ENCODE data around the gene OPRM1.

Gene OPRM1

GRCh38 chr6:154106251-154106650 is 67.2 kb downstream of the OPRM1 start:
- Histone ChIP-seq H3K36me3 (ENCODE audit: control insufficient read depth in 5 of 5, insufficient read depth in 5 of 5, low read length in 5 of 5) (no peaks in the 10 kb centered on the region), H3K27ac (ENCODE audit: low read depth, low read length) (no peak overlapping the region), H3K27me3 (ENCODE audit: control insufficient read depth in 5 of 5, insufficient read depth in 4 of 5, low read length in 5 of 5) (no peaks in the 10 kb centered on the region), H3K9ac (ENCODE audit: low read length in 5 of 5) (no peak overlapping the region), H3K4me3 (ENCODE audit: low read depth in 1 of 5, low read length in 5 of 5) (no peak overlapping the region), H3K4me1 (ENCODE audit: control insufficient read depth in 5 of 5, insufficient read depth in 5 of 5, low read length in 5 of 5) (no peaks in the 10 kb centered on the region), H3K9me3 (ENCODE audit: control insufficient read depth in 5 of 5, low read length in 5 of 5) (no peaks in the 10 kb centered on the region)

GRCh38 chr6:154111025-154111424 is 72.0 kb downstream of the OPRM1 start:
- Histone ChIP-seq H3K4me3 (ENCODE audit: low read depth in 1 of 5, low read length in 5 of 5) (no peak overlapping the region), H3K27me3 (ENCODE audit: control insufficient read depth in 5 of 5, insufficient read depth in 4 of 5, low read length in 5 of 5) (no peaks in the 10 kb centered on the region), H3K9ac (ENCODE audit: low read length in 5 of 5) (no peak overlapping the region), H3K36me3 (ENCODE audit: control insufficient read depth in 5 of 5, insufficient read depth in 5 of 5, low read length in 5 of 5) (no peaks in the 10 kb centered on the region), H3K27ac (ENCODE audit: low read depth, low read length) (no peak overlapping the region), H3K4me1 (ENCODE audit: control insufficient read depth in 5 of 5, insufficient read depth in 5 of 5, low read length in 5 of 5) (no peaks in the 10 kb centered on the region), H3K9me3 (ENCODE audit: control insufficient read depth in 5 of 5, low read length in 5 of 5) (no peaks in the 10 kb centered on the region)

GRCh38 chr6:154112181-154112809 is 73.3 kb downstream of the OPRM1 start:
- no peaks in the 10 kb centered on the region for H3K27me3 ChIP-seq (ENCODE audit: control insufficient read depth in 5 of 5, insufficient read depth in 4 of 5, low read length in 5 of 5)
- no peaks in the 10 kb centered on the region for H3K9me3 ChIP-seq (ENCODE audit: control insufficient read depth in 5 of 5, low read length in 5 of 5)
- no peak overlapping the region for H3K27ac ChIP-seq (ENCODE audit: low read depth, low read length)
- no peaks in the 10 kb centered on the region for H3K36me3 ChIP-seq (ENCODE audit: control insufficient read depth in 5 of 5, insufficient read depth in 5 of 5, low read length in 5 of 5)
- H3K4me1 ChIP-seq (ENCODE audit: control insufficient read depth in 5 of 5, insufficient read depth in 5 of 5, low read length in 5 of 5): no peaks in the 10 kb centered on the region
- no peak overlapping the region for H3K4me3 ChIP-seq (ENCODE audit: low read depth in 1 of 5, low read length in 5 of 5)
- H3K9ac ChIP-seq (ENCODE audit: low read length in 5 of 5): no peak overlapping the region

DNA sequence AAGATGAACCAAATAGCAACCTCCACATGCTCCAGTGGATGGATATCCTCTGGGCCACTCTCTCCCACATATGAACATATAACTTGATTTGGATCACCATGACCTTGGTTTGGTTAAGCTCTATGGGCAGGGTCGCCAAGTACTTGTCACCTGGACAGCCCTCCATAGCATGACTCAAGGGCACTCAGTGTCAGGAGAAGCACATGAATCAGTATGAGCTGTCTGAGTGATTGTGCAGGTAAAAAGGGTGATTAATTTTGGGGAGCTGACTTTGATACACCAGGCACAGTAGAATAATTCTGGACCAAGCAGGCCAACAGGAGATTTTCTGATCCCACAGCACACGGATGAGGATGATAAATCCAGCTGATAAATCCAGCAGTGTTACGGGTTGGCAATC is 74.4 kb downstream of the OPRM1 start:
- H3K36me3 ChIP-seq (ENCODE audit: control insufficient read depth in 5 of 5, insufficient read depth in 5 of 5, low read length in 5 of 5): no peaks in the 10 kb centered on the region
- H3K4me3 ChIP-seq (ENCODE audit: low read depth in 1 of 5, low read length in 5 of 5): no peak overlapping the region
- no peaks in the 10 kb centered on the region for H3K4me1 ChIP-seq (ENCODE audit: control insufficient read depth in 5 of 5, insufficient read depth in 5 of 5, low read length in 5 of 5)
- H3K9ac ChIP-seq (ENCODE audit: low read length in 5 of 5): no peak overlapping the region
- H3K27me3 ChIP-seq (ENCODE audit: control insufficient read depth in 5 of 5, insufficient read depth in 4 of 5, low read length in 5 of 5): no peaks in the 10 kb centered on the region
- no peaks in the 10 kb centered on the region for H3K9me3 ChIP-seq (ENCODE audit: control insufficient read depth in 5 of 5, low read length in 5 of 5)
- H3K27ac ChIP-seq (ENCODE audit: low read depth, low read length): no peak overlapping the region

DNA sequence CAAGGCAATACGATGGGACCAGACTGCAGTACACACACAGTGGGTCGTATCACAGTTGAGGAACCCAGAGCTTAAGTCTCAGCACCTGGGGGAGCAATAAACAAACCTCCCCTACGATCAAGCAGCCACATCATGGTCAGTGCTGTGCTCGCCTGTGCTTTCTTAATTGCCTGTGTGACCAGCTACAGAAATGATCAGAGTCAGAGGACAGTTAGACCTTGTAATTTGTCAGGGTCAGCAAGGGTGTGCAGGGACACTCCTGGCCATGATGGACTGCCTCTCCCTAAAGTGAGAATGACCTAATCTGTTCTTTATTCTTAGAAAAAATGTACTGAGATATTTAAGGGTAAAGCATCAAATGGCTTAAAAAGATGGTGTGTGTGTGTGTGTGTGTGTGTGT is 78.4 kb downstream of the OPRM1 start:
- H3K36me3 ChIP-seq (ENCODE audit: control insufficient read depth in 5 of 5, insufficient read depth in 5 of 5, low read length in 5 of 5): no peaks in the 10 kb centered on the region
- no peaks in the 10 kb centered on the region for H3K4me1 ChIP-seq (ENCODE audit: control insufficient read depth in 5 of 5, insufficient read depth in 5 of 5, low read length in 5 of 5)
- no peaks in the 10 kb centered on the region for H3K9me3 ChIP-seq (ENCODE audit: control insufficient read depth in 5 of 5, low read length in 5 of 5)
- H3K9ac ChIP-seq (ENCODE audit: low read length in 5 of 5): no peak overlapping the region
- H3K4me3 ChIP-seq (ENCODE audit: low read depth in 1 of 5, low read length in 5 of 5): no peak overlapping the region
- no peaks in the 10 kb centered on the region for H3K27me3 ChIP-seq (ENCODE audit: control insufficient read depth in 5 of 5, insufficient read depth in 4 of 5, low read length in 5 of 5)
- H3K27ac ChIP-seq (ENCODE audit: low read depth, low read length): no peak overlapping the region

DNA sequence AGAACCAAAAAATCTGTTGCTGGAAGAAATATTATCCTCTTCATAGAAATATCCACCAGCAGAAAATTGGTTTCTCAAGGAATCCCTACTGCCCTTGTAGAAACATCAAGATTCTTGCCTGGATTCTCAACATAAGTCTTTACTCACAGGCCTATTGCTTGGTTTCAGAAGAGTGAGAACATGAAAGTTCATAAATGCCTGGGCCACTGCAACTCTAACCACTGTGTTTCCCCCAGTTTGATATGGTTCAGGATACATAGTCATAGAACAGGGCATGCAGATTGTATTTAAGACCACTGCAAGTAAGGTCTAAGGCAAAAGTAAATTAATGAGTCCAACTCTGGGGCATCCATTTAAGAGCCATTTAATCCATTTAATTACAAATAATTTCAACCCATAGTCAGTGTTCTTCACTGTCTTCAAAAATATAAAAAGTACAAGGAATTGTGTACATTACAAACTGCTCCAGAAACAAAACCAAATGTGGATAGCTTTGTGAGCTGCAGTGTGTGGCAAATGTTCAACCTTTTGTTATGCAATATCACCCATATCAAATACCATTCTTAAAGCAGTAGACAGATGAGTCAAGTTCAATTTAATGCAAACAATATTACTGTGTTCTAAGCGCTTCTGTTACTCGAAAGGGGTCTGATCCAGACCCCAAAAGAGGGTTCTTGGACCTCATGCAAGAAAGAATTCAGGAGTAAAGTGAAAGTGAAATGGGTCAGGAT is 83.3 kb downstream of the OPRM1 start:
- H3K27me3 ChIP-seq (ENCODE audit: control insufficient read depth in 5 of 5, insufficient read depth in 4 of 5, low read length in 5 of 5): no peaks in the 10 kb centered on the region
- no peak overlapping the region for H3K27ac ChIP-seq (ENCODE audit: low read depth, low read length)
- H3K9me3 ChIP-seq (ENCODE audit: control insufficient read depth in 5 of 5, low read length in 5 of 5): no peaks in the 10 kb centered on the region
- no peak overlapping the region for H3K9ac ChIP-seq (ENCODE audit: low read length in 5 of 5)
- no peak overlapping the region for H3K4me3 ChIP-seq (ENCODE audit: low read depth in 1 of 5, low read length in 5 of 5)
- H3K4me1 ChIP-seq (ENCODE audit: control insufficient read depth in 5 of 5, insufficient read depth in 5 of 5, low read length in 5 of 5): no peaks in the 10 kb centered on the region
- no peaks in the 10 kb centered on the region for H3K36me3 ChIP-seq (ENCODE audit: control insufficient read depth in 5 of 5, insufficient read depth in 5 of 5, low read length in 5 of 5)

DNA sequence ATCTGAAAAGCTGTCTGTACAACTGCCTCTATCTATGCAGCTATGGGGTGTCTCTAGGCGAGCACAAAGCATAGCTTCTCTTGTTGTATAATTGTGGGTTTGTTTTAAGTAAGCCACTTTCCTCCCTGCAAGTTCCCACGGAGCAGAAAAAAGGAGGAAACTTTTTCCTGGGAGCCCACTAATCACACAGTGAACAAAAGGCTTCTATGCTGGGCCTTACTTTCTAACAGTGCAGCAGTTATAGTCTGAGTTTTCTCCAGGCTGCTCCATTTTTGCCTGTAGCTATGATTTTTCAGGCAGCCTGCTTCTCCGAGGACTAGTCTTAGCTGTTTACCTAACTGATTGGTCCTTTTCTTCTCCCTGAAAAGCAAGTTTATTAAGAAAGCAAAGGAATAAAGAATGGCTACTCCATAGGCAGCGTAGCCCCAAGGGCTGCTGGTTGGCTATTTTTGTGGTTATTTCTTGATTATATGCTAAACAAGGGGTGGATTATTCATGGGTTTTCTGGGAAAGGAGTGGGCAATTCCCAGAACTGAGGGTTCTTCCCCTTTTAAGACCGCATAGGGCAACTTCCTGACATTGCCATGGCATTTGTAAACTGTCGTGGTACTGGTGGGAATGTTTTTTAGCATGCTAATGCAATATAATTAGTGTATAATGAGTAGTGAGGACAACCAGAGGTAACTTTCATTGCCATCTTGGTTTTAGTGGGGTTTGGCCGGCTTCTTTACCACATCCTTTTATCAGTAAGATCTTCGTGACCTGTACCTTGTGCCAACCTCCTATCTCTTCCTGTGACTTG is 84.3 kb downstream of the OPRM1 start:
- Histone ChIP-seq H3K36me3 (ENCODE audit: control insufficient read depth in 5 of 5, insufficient read depth in 5 of 5, low read length in 5 of 5) (no peaks in the 10 kb centered on the region), H3K27ac (ENCODE audit: low read depth, low read length) (no peak overlapping the region)

DNA sequence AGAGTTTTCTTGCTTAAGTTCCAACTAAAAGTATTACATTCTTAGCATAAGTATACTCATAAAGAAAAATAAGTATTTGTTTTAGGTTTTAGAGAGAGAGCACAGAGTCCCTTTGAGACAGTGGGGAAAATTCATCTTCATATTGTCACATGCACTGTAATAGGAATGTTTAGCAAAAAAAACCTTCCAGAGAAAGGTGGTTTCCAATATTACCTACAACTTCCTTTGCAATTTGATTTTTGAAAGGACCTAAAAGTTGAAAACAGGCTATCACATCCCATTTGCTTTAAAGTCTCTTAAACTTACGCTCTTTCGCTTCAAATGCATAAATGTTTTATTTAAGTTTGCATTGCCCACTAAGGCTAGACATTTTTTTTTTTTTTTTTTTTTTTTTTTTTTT is 86.4 kb downstream of the OPRM1 start:
- Histone ChIP-seq H3K27ac (ENCODE audit: low read depth, low read length) (no peak overlapping the region), H3K9me3 (ENCODE audit: control insufficient read depth in 5 of 5, low read length in 5 of 5) (no peaks in the 10 kb centered on the region), H3K27me3 (ENCODE audit: control insufficient read depth in 5 of 5, insufficient read depth in 4 of 5, low read length in 5 of 5) (no peaks in the 10 kb centered on the region)

More for the DNA sequence above, 84.3 kb downstream of the OPRM1 start:
- Histone ChIP-seq H3K4me3 (ENCODE audit: low read depth in 1 of 5, low read length in 5 of 5) (no peak overlapping the region), H3K9ac (ENCODE audit: low read length in 5 of 5) (no peak overlapping the region), H3K9me3 (ENCODE audit: control insufficient read depth in 5 of 5, low read length in 5 of 5) (no peaks in the 10 kb centered on the region), H3K4me1 (ENCODE audit: control insufficient read depth in 5 of 5, insufficient read depth in 5 of 5, low read length in 5 of 5) (no peaks in the 10 kb centered on the region), H3K27me3 (ENCODE audit: control insufficient read depth in 5 of 5, insufficient read depth in 4 of 5, low read length in 5 of 5) (no peaks in the 10 kb centered on the region)

GRCh38 chr6:154127657-154128056 is 88.6 kb downstream of the OPRM1 start:
- Histone ChIP-seq H3K27ac (ENCODE audit: low read depth, low read length) (no peak overlapping the region), H3K27me3 (ENCODE audit: control insufficient read depth in 5 of 5, insufficient read depth in 4 of 5, low read length in 5 of 5) (no peaks in the 10 kb centered on the region), H3K4me1 (ENCODE audit: control insufficient read depth in 5 of 5, insufficient read depth in 5 of 5, low read length in 5 of 5) (no peaks in the 10 kb centered on the region), H3K9me3 (ENCODE audit: control insufficient read depth in 5 of 5, low read length in 5 of 5) (no peaks in the 10 kb centered on the region), H3K4me3 (ENCODE audit: low read depth in 1 of 5, low read length in 5 of 5) (no peak overlapping the region), H3K9ac (ENCODE audit: low read length in 5 of 5) (no peak overlapping the region), H3K36me3 (ENCODE audit: control insufficient read depth in 5 of 5, insufficient read depth in 5 of 5, low read length in 5 of 5) (no peaks in the 10 kb centered on the region)

More for the DNA sequence above, 86.4 kb downstream of the OPRM1 start:
- Histone ChIP-seq H3K36me3 (ENCODE audit: control insufficient read depth in 5 of 5, insufficient read depth in 5 of 5, low read length in 5 of 5) (no peaks in the 10 kb centered on the region), H3K4me3 (ENCODE audit: low read depth in 1 of 5, low read length in 5 of 5) (no peak overlapping the region), H3K4me1 (ENCODE audit: control insufficient read depth in 5 of 5, insufficient read depth in 5 of 5, low read length in 5 of 5) (no peaks in the 10 kb centered on the region), H3K9ac (ENCODE audit: low read length in 5 of 5) (no peak overlapping the region)

GRCh38 chr6:154134471-154135147 is 95.6 kb downstream of the OPRM1 start:
- Histone ChIP-seq H3K4me1 (ENCODE audit: control insufficient read depth in 5 of 5, insufficient read depth in 5 of 5, low read length in 5 of 5) (no peaks in the 10 kb centered on the region), H3K36me3 (ENCODE audit: control insufficient read depth in 5 of 5, insufficient read depth in 5 of 5, low read length in 5 of 5) (no peaks in the 10 kb centered on the region), H3K27ac (ENCODE audit: low read depth, low read length) (no peak overlapping the region), H3K9ac (ENCODE audit: low read length in 5 of 5) (no peak overlapping the region), H3K9me3 (ENCODE audit: control insufficient read depth in 5 of 5, low read length in 5 of 5) (no peaks in the 10 kb centered on the region), H3K4me3 (ENCODE audit: low read depth in 1 of 5, low read length in 5 of 5) (no peak overlapping the region), H3K27me3 (ENCODE audit: control insufficient read depth in 5 of 5, insufficient read depth in 4 of 5, low read length in 5 of 5) (no peaks in the 10 kb centered on the region)
